Heart right ventricle (tissue), 16 donors: ENCODE results near the gene UST. TPM values are rescaled to one million over a fixed set of nuclear protein-coding genes. Genes with fewer than 3 reads are reported as not detected.
A peak's percentile ranks its signal among the peaks of the same experiment; 100 is the strongest.

Source experiments
- ATAC-seq, 8 donors: fragments of 200-7000 bp; cut with Tn5 transposase; one replicate each; pipeline ENCODE4 v1.9.1; 2020; ENCODE audit warnings: mild to moderate bottlenecking in 8 of 8, moderate library complexity in 8 of 8, moderate number of reproducible peaks in 1 of 8
- DNase-seq, 2 donors: peaks; one replicate each; pipeline ENCODE4 v3.0.0-alpha.2; 2020
- H3K27ac ChIP-seq, 10 donors: fragments of 200-600 bp; sonication (generic) in 2 of 10; one replicate each; pipeline versions ENCODE4 v1.5.0 to v1.8.0; 2020 to 2022; ENCODE audit warnings: mild to moderate bottlenecking in 3 of 10
- H3K27me3 ChIP-seq, 7 donors: fragments of 200-600 bp; one replicate each; pipeline ENCODE4 v1.8.0; 2021 to 2022; ENCODE audit warnings: mild to moderate bottlenecking in 2 of 7
- H3K36me3 ChIP-seq, 9 donors: fragments of 200-600 bp; sonication (generic) in 1 of 9; one replicate each; pipeline versions ENCODE4 v1.5.0 to v1.8.0; 2020 to 2022; ENCODE audit warnings: mild to moderate bottlenecking in 2 of 9
- H3K4me1 ChIP-seq, 9 donors: fragments of 200-600 bp; sonication (generic) in 1 of 9; one replicate each; pipeline versions ENCODE4 v1.5.0 to v1.8.0; 2020 to 2022; ENCODE audit warnings: mild to moderate bottlenecking in 4 of 9
- H3K4me3 ChIP-seq, 10 donors: fragments of 200-600 bp; sonication (generic) in 2 of 10; one replicate each; pipeline versions ENCODE4 v1.5.0 to v1.8.0; 2020 to 2022; ENCODE audit warnings: mild to moderate bottlenecking in 7 of 10, moderate library complexity in 2 of 10
- H3K9me3 ChIP-seq, 11 donors: fragments of 200-600 bp in 10 of 11; sonication (generic) in 2 of 11; one replicate each; pipeline versions ENCODE4 v1.5.0 to v1.8.0; 2013 to 2022; ENCODE audit warnings: mild to moderate bottlenecking in 2 of 11, control low read depth in 1 of 11, moderate library complexity in 1 of 11
- WGBS, 2 donors: extraction: QIAGEN DNeasy Blood & Tissue Kit; methylation state at CpG; one replicate each; pipeline ENCODE4 v1.1.7; 2013; ENCODE audit warnings: inconsistent platforms in 1 of 2; 5-methylcytosine and 5-hydroxymethylcytosine counted together
- intact Hi-C, 10 donors: fragments of 100-400 bp; cut with DNase I; formaldehyde crosslinking; loops; one replicate each; pipeline versions ENCODE4 v1.11.1 to v1.14.2; 2022
- polyA plus RNA-seq, 2 donors: library from polyadenylated mRNA; stranded (reverse); fragments of 200-250 nt; gene quantifications; one replicate each; pipeline ENCODE4 v1.2.3, GENCODE V29; 2013
- total RNA-seq, 10 donors: library from RNA; stranded (reverse); fragmentation: NEBNext Ultra II Directional in 3 of 10; extraction: Animal tissue kit (Norgen Biotek cat#: 25700) in 3 of 10; gene quantifications; one replicate each; pipeline versions ENCODE4 v1.2.1 to v1.2.4, GENCODE V29; 2021 to 2023
- TF ChIP-seq, protein P1 (sequence below), 9 donors: fragments of 200-600 bp; sonication (generic) in 2 of 9; IDR thresholded peaks; one replicate each; pipeline versions ENCODE4 v1.5.0 to v1.8.0; 2021 to 2022; ENCODE audit warnings: antibody characterized with exemption in 9 of 9, mild to moderate bottlenecking in 5 of 9, moderate library complexity in 1 of 9
- donor health status: Arrhythmogenic right ventricular cardiomyopathy.
- donor health status: ischemic (EF 13 %, LVEDD 7.1; RV severe dilation, severe dysfunction).
- donor health status: healthy with polysubstance abuse.
- donor health status: DM: no; HTN: yes; CAD: no.
- donor health status: DM: no; HTN: no; CAD: no.
- donor health status: ischemic (EF 25% LVEDD 6.9; RV normal size, moderate dysfunction).
- donor health status: ischemic (EF 25% LVEDD 5.7; RV mildly dilated, moderate dysfunction).
- donor health status: healthy.
- donor health status: DM: yes; HTN: yes; CAD: no.
- donor health status: Ischemic cardiomyopathy.
- donor health status: ischemic (EF 35%, LVEDD 5.7; RV mildly dilated, moderate dysfunction).
- donor health status: nonischemic (EF 11% LVEDD 7.7; RV severe dilation, severe dysfunction).
- donor health status: DM: yes; HTN: yes; CAD: no.
- donor health status: PGD.
- donor health status: ischemic (EF 29% LVEDD 5.4; RV normal size, mild dysfunction).
- donor health status: nonischemic (EF 23%, LVEDD 6.1; RV moderate dilation, normal function).

Gene UST
- total and polyA plus RNA-seq, 12 donors: 1.6 to 4.1 (median 2.3) TPM

DNA sequence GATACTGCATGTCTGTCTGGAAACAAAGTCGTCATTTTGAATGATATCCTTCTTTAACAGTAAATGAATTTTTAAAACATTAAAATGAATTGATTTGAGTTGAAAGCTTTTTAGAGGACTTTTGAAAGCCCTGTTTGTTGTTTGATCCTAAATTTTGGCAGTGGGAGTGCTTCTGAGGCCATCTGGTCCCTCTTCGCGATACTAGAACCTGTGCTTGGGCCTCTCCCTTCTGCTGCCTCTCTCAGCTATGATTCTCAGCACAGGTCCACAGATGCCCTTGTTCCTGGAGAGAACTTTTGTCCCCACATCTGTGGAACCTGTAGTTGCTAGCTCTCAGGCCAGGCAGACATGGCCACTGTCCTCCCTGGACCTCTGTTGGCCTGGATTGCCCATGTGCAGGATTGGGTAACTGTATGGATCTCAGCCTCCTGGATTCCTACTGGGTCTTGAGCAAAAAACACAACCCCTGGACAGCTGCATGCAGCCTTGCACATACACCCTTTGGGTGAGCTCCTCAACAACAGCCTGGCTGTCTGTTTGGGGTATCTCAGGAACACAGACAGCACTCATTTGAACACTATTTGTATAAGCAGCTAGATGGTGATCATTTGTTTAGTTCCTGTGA, 21.9 kb downstream of the UST start:
- TF ChIP-seq, protein P1, sequence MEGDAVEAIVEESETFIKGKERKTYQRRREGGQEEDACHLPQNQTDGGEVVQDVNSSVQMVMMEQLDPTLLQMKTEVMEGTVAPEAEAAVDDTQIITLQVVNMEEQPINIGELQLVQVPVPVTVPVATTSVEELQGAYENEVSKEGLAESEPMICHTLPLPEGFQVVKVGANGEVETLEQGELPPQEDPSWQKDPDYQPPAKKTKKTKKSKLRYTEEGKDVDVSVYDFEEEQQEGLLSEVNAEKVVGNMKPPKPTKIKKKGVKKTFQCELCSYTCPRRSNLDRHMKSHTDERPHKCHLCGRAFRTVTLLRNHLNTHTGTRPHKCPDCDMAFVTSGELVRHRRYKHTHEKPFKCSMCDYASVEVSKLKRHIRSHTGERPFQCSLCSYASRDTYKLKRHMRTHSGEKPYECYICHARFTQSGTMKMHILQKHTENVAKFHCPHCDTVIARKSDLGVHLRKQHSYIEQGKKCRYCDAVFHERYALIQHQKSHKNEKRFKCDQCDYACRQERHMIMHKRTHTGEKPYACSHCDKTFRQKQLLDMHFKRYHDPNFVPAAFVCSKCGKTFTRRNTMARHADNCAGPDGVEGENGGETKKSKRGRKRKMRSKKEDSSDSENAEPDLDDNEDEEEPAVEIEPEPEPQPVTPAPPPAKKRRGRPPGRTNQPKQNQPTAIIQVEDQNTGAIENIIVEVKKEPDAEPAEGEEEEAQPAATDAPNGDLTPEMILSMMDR (IDR thresholded peaks at IDR 0.05): no peak
- Histone ChIP-seq H3K27me3 (no peaks in the 10 kb centered on the region), H3K4me3 (no peak overlapping the region), H3K36me3 (no peaks in the 10 kb centered on the region), H3K4me1 (peaks cover 0 to 8% (median 7%) of the 10 kb centered on the region in 9 donors), H3K27ac (no peak overlapping the region), H3K9me3 (peaks cover 0 to 3% (median 0%) of the 10 kb centered on the region in 11 donors)
- DNase-seq (no peak), ATAC-seq (peak in 2 of 8 donors; percentile 24 to 58)
- intact Hi-C loops: no loop called here
- WGBS, 2 donors: 83 to 84% methylated on average over 3 of the region's 3 CpGs

DNA sequence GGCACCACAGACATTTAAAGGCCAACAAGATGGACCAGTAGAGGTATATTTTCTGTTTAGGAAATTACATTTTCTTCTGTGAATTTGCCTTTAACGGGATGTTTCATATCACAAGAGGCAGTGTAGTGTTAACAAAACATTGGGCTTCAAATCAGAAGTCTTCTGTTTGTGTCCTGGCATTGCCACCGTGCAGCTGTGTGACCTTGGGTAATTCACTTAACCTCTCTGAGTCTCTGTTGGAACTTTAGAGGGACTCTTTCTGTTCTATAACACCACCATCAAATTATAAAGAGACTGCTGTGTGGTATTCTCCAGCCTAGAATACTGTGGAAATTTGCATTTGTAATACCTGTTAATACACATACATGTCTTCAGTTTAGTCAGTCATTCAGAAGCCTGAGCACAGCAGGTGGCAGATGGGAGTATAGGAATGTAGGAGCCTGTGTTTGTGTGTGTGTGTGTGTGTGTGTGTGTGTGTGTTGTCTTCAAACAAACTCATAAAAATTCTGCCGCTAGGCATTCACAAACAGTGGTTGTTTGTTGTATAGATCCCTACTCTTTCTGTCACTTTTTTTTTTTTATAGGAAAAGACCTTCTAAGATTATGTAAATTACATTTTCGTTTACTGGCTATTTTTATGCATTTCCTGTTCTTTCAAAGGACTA, 22.6 kb downstream of the UST start:
- H3K27me3 ChIP-seq: no peaks in the 10 kb centered on the region
- ATAC-seq (no peak), DNase-seq (no peak)
- no peaks in the 10 kb centered on the region for H3K36me3 ChIP-seq
- intact Hi-C loops: no loop called here
- WGBS, 2 donors: 75 to 76% methylated on average over 4 of the region's 4 CpGs
- TF ChIP-seq, protein P1 (IDR thresholded peaks at IDR 0.05): no peak
- no peak overlapping the region for H3K27ac ChIP-seq
- H3K4me1 ChIP-seq: peaks cover 0 to 8% (median 7%) of the 10 kb centered on the region in 9 donors
- H3K4me3 ChIP-seq: no peak overlapping the region
- H3K9me3 ChIP-seq: no peaks in the 10 kb centered on the region

DNA sequence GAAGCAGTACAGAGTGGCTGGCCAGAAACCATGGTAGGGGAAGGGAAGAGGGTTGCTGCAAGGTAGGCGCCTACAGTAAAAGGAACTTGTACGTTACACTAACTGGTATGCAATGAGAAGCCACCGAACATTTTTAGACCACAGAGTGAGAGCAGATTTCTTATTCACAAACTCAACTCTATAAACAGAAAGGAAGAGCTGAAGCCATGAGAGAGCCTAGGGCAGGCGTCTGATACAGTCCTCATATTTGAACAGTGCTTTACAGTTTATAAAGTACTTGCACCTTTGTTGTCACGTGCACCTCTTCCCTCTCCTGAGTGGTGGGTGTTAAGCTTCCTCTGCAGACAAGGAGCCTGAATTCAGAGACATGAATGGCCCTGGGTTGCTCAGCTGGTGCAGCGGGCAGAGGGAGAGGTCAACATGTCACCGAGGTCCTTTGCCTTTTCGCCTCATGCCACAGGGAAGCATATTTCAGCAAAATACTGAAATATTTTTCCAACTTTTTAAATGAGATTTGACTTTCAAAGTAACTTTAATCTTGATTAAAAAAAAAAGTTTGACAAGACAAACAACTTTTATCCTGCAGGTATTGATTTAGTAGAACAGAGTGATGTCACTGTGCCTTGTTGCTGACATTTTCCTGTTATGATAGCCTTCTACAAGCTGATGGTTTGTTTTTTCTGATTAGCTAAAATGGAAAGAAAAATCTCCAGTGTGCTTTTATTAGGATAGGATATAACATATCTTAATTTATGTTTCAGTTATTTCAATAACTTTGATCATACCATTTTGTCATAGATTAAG, 23.8 kb downstream of the UST start:
- intact Hi-C loops: no loop called here
- 80 to 83% methylated on average over 8 of the region's 8 CpGs for WGBS, 2 donors
- TF ChIP-seq, protein P1 (IDR thresholded peaks at IDR 0.05): no peak

DNA sequence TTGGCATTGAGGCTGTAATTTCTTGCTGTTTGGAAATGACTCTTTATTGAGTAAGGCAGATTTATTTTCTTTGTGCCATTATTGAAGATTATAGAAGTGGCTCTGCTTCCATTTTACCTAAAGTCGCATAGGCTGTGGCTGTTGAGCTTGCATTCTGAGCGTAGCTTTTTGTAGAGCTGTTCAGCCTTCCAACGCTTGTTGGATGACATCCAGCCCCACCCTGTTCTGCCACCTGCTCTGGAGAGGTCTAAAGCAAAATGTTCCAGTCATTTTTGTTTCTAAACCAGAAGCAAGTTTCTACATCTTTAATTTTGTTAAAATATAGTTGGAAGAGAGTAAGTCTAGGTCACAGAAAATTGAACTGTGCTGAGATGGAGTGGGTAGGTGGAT, 24.4 kb downstream of the UST start:
- WGBS, 2 donors: 27 to 33% methylated on average over 3 of the region's 3 CpGs
- H3K4me3 ChIP-seq: no peak overlapping the region
- ATAC-seq (peak in 4 of 8 donors; percentile 50 to 73 (median 64)), DNase-seq (peak in 1 of 2 donors; percentile 14)
- H3K36me3 ChIP-seq: no peaks in the 10 kb centered on the region
- TF ChIP-seq, protein P1 (IDR thresholded peaks at IDR 0.05): no peak
- H3K27ac ChIP-seq: no peak overlapping the region
- no peaks in the 10 kb centered on the region for H3K27me3 ChIP-seq
- intact Hi-C loops: no loop called here
- H3K9me3 ChIP-seq: no peaks in the 10 kb centered on the region
- H3K4me1 ChIP-seq: peaks cover 0 to 13% (median 7%) of the 10 kb centered on the region in 9 donors

More for the DNA sequence above, 23.8 kb downstream of the UST start:
- Histone ChIP-seq H3K9me3 (no peaks in the 10 kb centered on the region), H3K27me3 (no peaks in the 10 kb centered on the region), H3K27ac (no peak overlapping the region), H3K4me3 (no peak overlapping the region), H3K4me1 (peaks cover 0 to 8% (median 7%) of the 10 kb centered on the region in 9 donors), H3K36me3 (no peaks in the 10 kb centered on the region)
- DNase-seq: no peak
- ATAC-seq: no peak
